Testis (tissue), 3 donors: ENCODE measurements around the gene C22orf39. TPM values are rescaled to one million over a fixed set of nuclear protein-coding genes. Genes with fewer than 3 reads are reported as not detected.

ENCODE experiments used
- DNase-seq: peaks from one replicate; pipeline ENCODE4 v3.0.0-alpha.2; 2019
- H3K27ac ChIP-seq, 2 donors: fragments of 200-600 bp; sonication (generic); one replicate each; pipeline ENCODE4 v1.5.1; 2019
- H3K27me3 ChIP-seq: fragments of 200-600 bp; sonication (generic); one replicate; pipeline ENCODE4 v1.5.1; 2019
- H3K36me3 ChIP-seq: fragments of 200-600 bp; sonication (generic); one replicate; pipeline ENCODE4 v1.5.1; 2017; ENCODE audit warnings: low read depth; ENCODE audit errors: missing control alignments
- H3K4me1 ChIP-seq: fragments of 200-600 bp; sonication (generic); one replicate; pipeline ENCODE4 v1.5.1; 2019
- H3K4me3 ChIP-seq, 2 donors: fragments of 200-600 bp; sonication (generic); one replicate each; pipeline ENCODE4 v1.5.1; 2017 to 2019
- H3K9me3 ChIP-seq: fragments of 200-600 bp; sonication (generic); one replicate; pipeline ENCODE4 v1.5.1; 2017
- CTCF ChIP-seq, 3 experiments: fragments of 450-650 bp in 2 of 3; fragments of 200-600 bp in 1 of 3; sonication (generic) in 1 of 3; IDR thresholded peaks; one replicate each; pipeline ENCODE4 v1.5.1; 2016 to 2019; ENCODE audit warnings: antibody characterized with exemption in 3 of 3, mild to moderate bottlenecking in 2 of 3, moderate library complexity in 1 of 3
- POLR2A ChIP-seq: fragments of 450-650 bp; IDR thresholded peaks from one replicate; pipeline ENCODE4 v1.6.1; 2017; ENCODE audit warnings: antibody characterized with exemption, mild to moderate bottlenecking, moderate library complexity
- WGBS, 2 donors: methylation state at CpG; one replicate each; pipeline ENCODE4 v1.1.5; 2018; 5-methylcytosine and 5-hydroxymethylcytosine counted together
- intact Hi-C: fragments of 100-400 bp; cut with DNase I; formaldehyde crosslinking; loops from one replicate; pipeline ENCODE4 v1.15.1; 2023; ENCODE audit warnings: low total_unique reads
- polyA plus RNA-seq: library from polyadenylated mRNA; stranded (reverse); fragments of 350-450 nt; fragmentation: Illumina TruSeq; extraction: RNeasy Lipid Tissue Mini Kit (QIAGEN cat#74804); gene quantifications from one replicate; pipeline ENCODE4 v1.2.3, GENCODE V29; 2014; ENCODE audit warnings: low read depth, low replicate concordance; ENCODE audit not compliant: insufficient read depth
- total RNA-seq, 2 donors: library from RNA; depleted of rRNA; stranded (reverse); fragments of >200 nt; gene quantifications; one replicate each; pipeline ENCODE4 v1.2.3, GENCODE V29; 2016

C22orf39 gene
- total and polyA plus RNA-seq, 3 donors from 2014 or later: 38.7 to 64.1 (median 60.9) TPM

- 83 to 86% methylated on average over 4 of the region's 4 CpGs for WGBS, 2 donors
- H3K27ac ChIP-seq: no peak overlapping the region
- DNase-seq: no peak
- H3K4me1 ChIP-seq: no peaks in the 10 kb centered on the region
- H3K9me3 ChIP-seq: no peaks in the 10 kb centered on the region
- H3K36me3 ChIP-seq: no peaks in the 10 kb centered on the region
- no peak overlapping the region for H3K4me3 ChIP-seq
- no peaks in the 10 kb centered on the region for H3K27me3 ChIP-seq
- intact Hi-C loops: no loop called here
- TF ChIP-seq CTCF (IDR thresholded peaks at IDR 0.05) (no peak), POLR2A (no peak)
These were observed 34.6 kb downstream of the C22orf39 start for GRCh38 chr22:19412923-19413322.

- no peaks in the 10 kb centered on the region for H3K9me3 ChIP-seq
- no peaks in the 10 kb centered on the region for H3K4me1 ChIP-seq
- H3K4me3 ChIP-seq: no peak overlapping the region
- no peak for DNase-seq
- intact Hi-C loops: no loop called here
- H3K27ac ChIP-seq: no peak overlapping the region
- TF ChIP-seq CTCF (IDR thresholded peaks at IDR 0.05): no peak
- TF ChIP-seq POLR2A: no peak
- no peaks in the 10 kb centered on the region for H3K27me3 ChIP-seq
- WGBS, 2 donors: 78 to 91% methylated on average over 4 of the region's 4 CpGs
- H3K36me3 ChIP-seq: no peaks in the 10 kb centered on the region
These were observed 35.0 kb downstream of the C22orf39 start for GRCh38 chr22:19412478-19412877.

GRCh38 chr22:19411690-19412045, 35.8 kb downstream of the C22orf39 start:
- no peaks in the 10 kb centered on the region for H3K4me1 ChIP-seq
- intact Hi-C loops: no loop called here
- no peaks in the 10 kb centered on the region for H3K36me3 ChIP-seq
- DNase-seq: no peak
- H3K27me3 ChIP-seq: no peaks in the 10 kb centered on the region
- H3K4me3 ChIP-seq: no peak overlapping the region
- TF ChIP-seq POLR2A (no peak), CTCF (IDR thresholded peaks at IDR 0.05) (no peak)
- H3K9me3 ChIP-seq: no peaks in the 10 kb centered on the region
- H3K27ac ChIP-seq: no peak overlapping the region
- 100% methylated on average over 1 of the region's 1 CpG for WGBS, 2 donors

- no peak for DNase-seq
- WGBS, 2 donors: 92 to 96% methylated on average over 6 of the region's 6 CpGs
These were observed 36.4 kb downstream of the C22orf39 start for GRCh38 chr22:19410941-19411689.

More at GRCh38 chr22:19410941-19411689, 36.4 kb downstream of the C22orf39 start:
- intact Hi-C loops: no loop called here
- H3K9me3 ChIP-seq: no peaks in the 10 kb centered on the region
- no peaks in the 10 kb centered on the region for H3K27me3 ChIP-seq
- H3K36me3 ChIP-seq: no peaks in the 10 kb centered on the region
- no peak overlapping the region for H3K27ac ChIP-seq
- H3K4me3 ChIP-seq: no peak overlapping the region
- H3K4me1 ChIP-seq: no peaks in the 10 kb centered on the region
- TF ChIP-seq POLR2A (no peak), CTCF (IDR thresholded peaks at IDR 0.05) (no peak)
